DOHH2 (cell line): ENCODE measurements around the gene PNRC1.
"Not testable (repeated sequence)": the region's sequence is repeated elsewhere in the genome, so short reads cannot be mapped to it uniquely, and the experiment has no call there.

ENCODE experiments used
- H3F3A ChIP-seq: fragments of 200-600 bp; sonication (generic), shearing (Covaris generic); 2 replicates; pipeline ENCODE4 v1.6.0; 2016; ENCODE audit warnings: antibody characterized with exemption, mild to moderate bottlenecking; ENCODE audit not compliant: control insufficient read depth, insufficient read depth
- H3K27ac ChIP-seq: fragments of 200-600 bp; sonication (generic); 2 replicates; pipeline ENCODE4 v1.5.1; 2014; ENCODE audit warnings: low read depth, mild to moderate bottlenecking, low read length, moderate library complexity
- H3K27me3 ChIP-seq: fragments of 200-600 bp; sonication (generic); 2 replicates; pipeline ENCODE4 v1.6.1; 2014; ENCODE audit warnings: mild to moderate bottlenecking, low read length, mixed read lengths; ENCODE audit not compliant: control insufficient read depth
- H3K36me3 ChIP-seq: fragments of 200-600 bp; sonication (generic); 2 replicates; pipeline ENCODE4 v1.6.1; 2014; ENCODE audit warnings: mild to moderate bottlenecking, low read length, moderate library complexity, mixed read lengths; ENCODE audit not compliant: control insufficient read depth
- H3K4me1 ChIP-seq: fragments of 200-600 bp; sonication (generic); 2 replicates; pipeline ENCODE4 v1.6.1; 2014; ENCODE audit warnings: mild to moderate bottlenecking, low read length, mixed read lengths; ENCODE audit not compliant: control insufficient read depth
- H3K4me2 ChIP-seq: fragments of 200-600 bp; sonication (generic); 2 replicates; pipeline ENCODE4 v1.6.0; 2014; ENCODE audit warnings: mild to moderate bottlenecking, low read length, moderate library complexity
- H3K4me3 ChIP-seq: fragments of 200-600 bp; sonication (generic); 2 replicates; pipeline ENCODE4 v1.5.1; 2014; ENCODE audit warnings: mild to moderate bottlenecking, low read length, mixed read lengths
- H3K79me2 ChIP-seq: fragments of 200-600 bp; sonication (generic); 2 replicates; pipeline ENCODE4 v1.6.1; 2014; ENCODE audit warnings: mild to moderate bottlenecking, low read length, mixed read lengths; ENCODE audit not compliant: control insufficient read depth
- H3K9me2 ChIP-seq: fragments of 200-600 bp; sonication (generic); replicated peaks from 2 replicates; pipeline ENCODE4 v1.6.1; 2014; ENCODE audit warnings: mild to moderate bottlenecking, low read length, mixed read lengths; ENCODE audit not compliant: control insufficient read depth
- H3K9me3 ChIP-seq: fragments of 200-600 bp; sonication (generic); 2 replicates; pipeline ENCODE4 v1.6.1; 2014; ENCODE audit warnings: antibody characterized with exemption, low read length, mixed read lengths; ENCODE audit not compliant: control insufficient read depth, insufficient read depth
- H4K20me1 ChIP-seq: fragments of 200-600 bp; sonication (generic); 2 replicates; pipeline ENCODE4 v1.6.0; 2014; ENCODE audit warnings: low read depth, mild to moderate bottlenecking, antibody characterized with exemption, low read length, moderate library complexity; ENCODE audit not compliant: control insufficient read depth, insufficient read depth
- EZH2phosphoT487 ChIP-seq: fragments of 200-600 bp; sonication (generic); IDR thresholded peaks from 2 replicates; pipeline ENCODE4 v1.6.1; 2017; ENCODE audit warnings: borderline replicate concordance, mild to moderate bottlenecking, antibody characterized with exemption, low read length, moderate library complexity, mixed read lengths
- TF ChIP-seq, protein P1 (sequence below): fragments of 200-600 bp; sonication (generic); IDR thresholded peaks from one replicate; pipeline ENCODE4 v1.5.1; 2014; ENCODE audit warnings: antibody characterized with exemption, mild to moderate bottlenecking, low read depth, low read length; ENCODE audit not compliant: poor library complexity, severe bottlenecking

PNRC1 gene

DNA sequence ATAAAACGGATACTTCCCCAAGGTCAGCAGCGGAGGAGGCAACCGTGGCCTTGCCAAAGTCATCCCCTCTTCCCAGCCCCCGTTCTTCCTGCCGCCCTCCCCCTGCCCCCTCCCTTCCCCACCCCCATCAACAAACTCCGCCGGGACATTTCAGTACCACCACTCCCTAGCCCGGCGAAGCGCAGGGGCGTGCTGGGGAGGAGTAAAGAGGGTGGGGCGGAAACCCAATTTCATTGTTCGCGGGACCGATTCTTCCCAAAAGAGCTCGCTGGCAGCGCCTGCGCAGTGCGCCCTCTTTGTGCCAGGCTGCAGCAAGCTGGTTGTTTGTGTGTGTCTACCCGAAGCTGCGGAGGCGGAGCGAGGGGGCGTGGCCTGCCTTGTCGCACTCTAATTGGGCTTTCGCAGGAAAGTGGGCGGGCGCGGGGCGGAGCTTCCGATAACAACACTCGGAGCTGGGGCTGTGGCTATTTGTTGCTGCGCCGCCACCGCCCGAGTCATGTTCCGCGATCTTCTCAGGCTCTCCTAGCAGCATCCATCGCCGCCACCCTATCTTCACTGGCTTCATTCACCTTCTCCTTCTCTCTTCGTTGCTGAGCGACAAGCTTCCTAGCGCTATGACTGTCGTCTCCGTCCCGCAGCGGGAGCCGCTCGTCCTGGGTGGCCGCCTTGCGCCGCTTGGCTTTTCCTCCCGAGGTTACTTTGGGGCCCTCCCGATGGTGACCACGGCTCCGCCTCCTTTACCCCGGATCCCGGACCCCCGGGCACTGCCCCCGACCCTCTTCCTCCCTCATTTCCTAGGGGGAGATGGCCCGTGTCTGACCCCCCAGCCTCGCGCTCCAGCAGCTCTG is at the start of gene PNRC1:
PNRC1 (plus strand) TSS at position 471 of the 848 bp plus-strand sequence; CDS start at position 615, 144 bp downstream.
- peaks cover 26% of the 10 kb centered on the region; the same call in 1 of the 2 replicates for H4K20me1 ChIP-seq
- H3K27ac ChIP-seq: peak within 1 kb of the TSS; percentile 77
- no peaks in the 10 kb centered on the region for H3K9me2 ChIP-seq
- H3K4me2 ChIP-seq: peak within 1 kb of the TSS; percentile 90
- TF ChIP-seq, protein P1, sequence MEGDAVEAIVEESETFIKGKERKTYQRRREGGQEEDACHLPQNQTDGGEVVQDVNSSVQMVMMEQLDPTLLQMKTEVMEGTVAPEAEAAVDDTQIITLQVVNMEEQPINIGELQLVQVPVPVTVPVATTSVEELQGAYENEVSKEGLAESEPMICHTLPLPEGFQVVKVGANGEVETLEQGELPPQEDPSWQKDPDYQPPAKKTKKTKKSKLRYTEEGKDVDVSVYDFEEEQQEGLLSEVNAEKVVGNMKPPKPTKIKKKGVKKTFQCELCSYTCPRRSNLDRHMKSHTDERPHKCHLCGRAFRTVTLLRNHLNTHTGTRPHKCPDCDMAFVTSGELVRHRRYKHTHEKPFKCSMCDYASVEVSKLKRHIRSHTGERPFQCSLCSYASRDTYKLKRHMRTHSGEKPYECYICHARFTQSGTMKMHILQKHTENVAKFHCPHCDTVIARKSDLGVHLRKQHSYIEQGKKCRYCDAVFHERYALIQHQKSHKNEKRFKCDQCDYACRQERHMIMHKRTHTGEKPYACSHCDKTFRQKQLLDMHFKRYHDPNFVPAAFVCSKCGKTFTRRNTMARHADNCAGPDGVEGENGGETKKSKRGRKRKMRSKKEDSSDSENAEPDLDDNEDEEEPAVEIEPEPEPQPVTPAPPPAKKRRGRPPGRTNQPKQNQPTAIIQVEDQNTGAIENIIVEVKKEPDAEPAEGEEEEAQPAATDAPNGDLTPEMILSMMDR: no peak
- TF ChIP-seq EZH2phosphoT487: no peak
- H3K27me3 ChIP-seq: no peaks in the 10 kb centered on the region
- H3K4me3 ChIP-seq: peak within 1 kb of the TSS; percentile 99
- H3K9me3 ChIP-seq: no peaks in the 10 kb centered on the region
- peaks cover 40% of the 10 kb centered on the region for H3K79me2 ChIP-seq
- peaks cover 5% of the 10 kb centered on the region; the same call in 1 of the 2 replicates for H3F3A ChIP-seq
- peaks cover 39% of the 10 kb centered on the region for H3K36me3 ChIP-seq
- H3K4me1 ChIP-seq: peaks cover 19% of the 10 kb centered on the region

- TF ChIP-seq, protein P1: no peak
- TF ChIP-seq EZH2phosphoT487: no peak
- Histone ChIP-seq H3K9me2 (no peaks in the 10 kb centered on the region), H3K27ac (no peak overlapping the region), H3K27me3 (peaks cover 24% of the 10 kb centered on the region), H4K20me1 (no peaks in the 10 kb centered on the region), H3K4me3 (no peak overlapping the region), H3K36me3 (no peaks in the 10 kb centered on the region), H3K9me3 (peaks cover 8% of the 10 kb centered on the region; the same call in 1 of the 2 replicates), H3F3A (no peaks in the 10 kb centered on the region), H3K79me2 (no peaks in the 10 kb centered on the region), H3K4me2 (no peak overlapping the region), H3K4me1 (no peaks in the 10 kb centered on the region)
These were observed 48.0 kb upstream of the PNRC1 start for GRCh38 chr6:89032599-89032998.

GRCh38 chr6:89033461-89033860 is 47.1 kb upstream of the PNRC1 start:
- Histone ChIP-seq H3K4me3 (no peak overlapping the region), H4K20me1 (no peaks in the 10 kb centered on the region), H3K9me3 (peaks cover 12% of the 10 kb centered on the region), H3K4me2 (no peak overlapping the region), H3K27me3 (peaks cover 16% of the 10 kb centered on the region), H3F3A (no peaks in the 10 kb centered on the region), H3K9me2 (no peaks in the 10 kb centered on the region), H3K36me3 (no peaks in the 10 kb centered on the region), H3K4me1 (no peaks in the 10 kb centered on the region), H3K79me2 (no peaks in the 10 kb centered on the region), H3K27ac (no peak overlapping the region)
- TF ChIP-seq, protein P1: no peak
- TF ChIP-seq EZH2phosphoT487: no peak

DNA sequence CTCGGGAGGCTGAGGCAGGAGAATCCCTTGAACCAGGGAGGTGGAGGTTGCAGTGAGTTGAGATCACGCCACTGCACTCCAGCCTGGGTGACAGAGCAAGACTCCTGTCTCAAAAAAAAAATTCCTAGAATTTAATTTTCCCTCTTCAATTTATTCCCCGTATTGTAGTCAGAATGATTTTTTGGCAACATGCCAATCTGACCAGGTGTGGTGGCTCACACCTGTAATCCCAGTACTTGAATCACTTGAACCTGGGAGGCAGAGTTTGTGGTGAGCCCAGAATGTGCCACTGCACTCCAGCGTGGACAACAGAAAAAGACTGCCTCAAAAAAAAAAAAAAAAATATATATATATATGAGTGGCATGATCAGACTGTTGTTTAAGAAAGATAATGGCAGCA is 46.4 kb upstream of the PNRC1 start:
- not testable (repeated sequence) for H3K36me3 ChIP-seq, H3K4me1 ChIP-seq, H4K20me1 ChIP-seq, H3K4me2 ChIP-seq, H3K9me2 ChIP-seq, H3F3A ChIP-seq, H3K4me3 ChIP-seq, H3K27ac ChIP-seq, H3K79me2 ChIP-seq
- Histone ChIP-seq H3K9me3 (peaks cover 14% of the 10 kb centered on the region), H3K27me3 (peaks cover 12% of the 10 kb centered on the region)
